IMR-90 (cell line): ENCODE results near the gene CLIC5. TPM values are rescaled to one million over a fixed set of nuclear protein-coding genes. Genes with fewer than 3 reads are reported as not detected.

Source experiments
- ATAC-seq: fragments of 200-7000 bp; cut with Tn5 transposase; 2 replicates; pipeline ENCODE4 v1.9.1; 2020; ENCODE audit warnings: low read depth, mild to moderate bottlenecking, moderate library complexity
- BruUV-seq: library from RNA; stranded (reverse); fragments of 400-500 nt; replicated peaks from 2 replicates; lab custom pipeline; 2021; lab: Mats Ljungman, UMichigan
- CTCF ChIA-PET: fragments of 300-600 bp; formaldehyde crosslinking; extraction: SDS; loops from one replicate; lab custom pipeline; 2021; ENCODE audit warnings: antibody characterized with exemption; lab: Yijun Ruan, JAX
- POLR2A ChIA-PET: fragments of 300-600 bp; sonication (Branson Sonifier 250); formaldehyde crosslinking; loops from one replicate; lab custom pipeline; 2022; ENCODE audit warnings: antibody characterized with exemption; ENCODE audit not compliant: unreplicated experiment; lab: Charles Lee
- DNase-seq: peaks from one replicate; pipeline ENCODE4 v3.0.0; 2013
- H2AFZ ChIP-seq: replicated peaks from 2 replicates; pipeline ENCODE3; 2013; ENCODE audit warnings: low read length, mild to moderate bottlenecking; ENCODE audit not compliant: poor library complexity
- H2AK5ac ChIP-seq: 2 replicates; pipeline ENCODE4 v1.6.1; 2013; ENCODE audit warnings: low read depth, low read length, inconsistent platforms
- H2AK9ac ChIP-seq: replicated peaks from 2 replicates; pipeline ENCODE3; 2013; ENCODE audit warnings: mild to moderate bottlenecking, low read depth, low read length, moderate library complexity; ENCODE audit not compliant: poor library complexity
- H2BK120ac ChIP-seq: 2 replicates; pipeline ENCODE4 v1.6.1; 2013; ENCODE audit warnings: low read depth, low read length, inconsistent platforms
- H2BK15ac ChIP-seq: 3 replicates; pipeline ENCODE4 v1.6.1; 2013; ENCODE audit warnings: low read depth, low read length, inconsistent platforms
- H2BK20ac ChIP-seq: 2 replicates; pipeline ENCODE4 v1.6.1; 2013; ENCODE audit warnings: low read depth, mild to moderate bottlenecking, inconsistent platforms, low read length, moderate library complexity
- H2BK5ac ChIP-seq: 2 replicates; pipeline ENCODE4 v1.6.1; 2013; ENCODE audit warnings: mild to moderate bottlenecking, low read depth, low read length, inconsistent platforms; ENCODE audit not compliant: poor library complexity, severe bottlenecking
- H3K14ac ChIP-seq: replicated peaks from 2 replicates; pipeline ENCODE4 v1.6.1; 2013; ENCODE audit warnings: low read depth, low read length, inconsistent platforms
- H3K18ac ChIP-seq: 2 replicates; pipeline ENCODE4 v1.6.1; 2013; ENCODE audit warnings: low read depth, low read length, control low read depth
- H3K23ac ChIP-seq: 2 replicates; pipeline ENCODE4 v1.6.1; 2013; ENCODE audit warnings: low read depth, low read length, inconsistent platforms
- H3K27ac ChIP-seq: 2 replicates; pipeline ENCODE4 v1.5.1; 2013; ENCODE audit warnings: mild to moderate bottlenecking, control low read depth, low read length; ENCODE audit not compliant: insufficient read depth
- H3K27me3 ChIP-seq: 2 replicates; pipeline ENCODE4 v1.6.1; 2013; ENCODE audit warnings: low read length; ENCODE audit not compliant: control insufficient read depth, insufficient read depth
- H3K36me3 ChIP-seq: 2 replicates; pipeline ENCODE4 v1.6.1; 2013; ENCODE audit warnings: low read length, mixed read lengths; ENCODE audit not compliant: control insufficient read depth, insufficient read depth
- H3K4ac ChIP-seq: 2 replicates; pipeline ENCODE4 v1.6.1; 2013; ENCODE audit warnings: low read depth, low read length, inconsistent platforms
- H3K4me1 ChIP-seq: 2 replicates; pipeline ENCODE4 v1.6.1; 2013; ENCODE audit warnings: low read length, mixed read lengths; ENCODE audit not compliant: control insufficient read depth, insufficient read depth
- H3K4me2 ChIP-seq: 2 replicates; pipeline ENCODE4 v1.6.1; 2013; ENCODE audit warnings: low read depth, mild to moderate bottlenecking, control low read depth, low read length, moderate library complexity
- H3K4me3 ChIP-seq: 2 replicates; pipeline ENCODE4 v1.5.1; 2013; ENCODE audit warnings: low read depth, mild to moderate bottlenecking, control low read depth, low read length, moderate library complexity; ENCODE audit not compliant: insufficient read depth
- H3K56ac ChIP-seq: 2 replicates; pipeline ENCODE4 v1.6.1; 2013; ENCODE audit warnings: low read length, inconsistent platforms; ENCODE audit not compliant: insufficient read depth; ENCODE audit errors: extremely low read depth
- H3K79me1 ChIP-seq, 2 experiments: 2 replicates each; pipeline ENCODE4 v1.6.1; 2013; ENCODE audit warnings: low read length in 2 of 2, inconsistent platforms in 1 of 2, low read depth in 1 of 2
- H3K9ac ChIP-seq: 2 replicates; pipeline ENCODE4 v1.6.1; 2013; ENCODE audit warnings: low read depth, low read length, control low read depth
- H3K9me1 ChIP-seq: 2 replicates; pipeline ENCODE4 v1.6.1; 2013; ENCODE audit warnings: low read length, inconsistent platforms; ENCODE audit not compliant: insufficient read depth
- H3K9me3 ChIP-seq: 2 replicates; pipeline ENCODE4 v1.6.1; 2013; ENCODE audit warnings: low read length; ENCODE audit not compliant: control insufficient read depth, insufficient read depth
- H4K20me1 ChIP-seq: 2 replicates; pipeline ENCODE4 v1.6.1; 2013; ENCODE audit warnings: low read length, inconsistent platforms; ENCODE audit not compliant: insufficient read depth
- H4K5ac ChIP-seq: 2 replicates; pipeline ENCODE4 v1.6.1; 2013; ENCODE audit warnings: mild to moderate bottlenecking, low read depth, low read length, control low read depth
- H4K8ac ChIP-seq, 2 experiments: 2 replicates each; pipeline ENCODE4 v1.6.1; 2013; ENCODE audit warnings: low read depth in 2 of 2, low read length in 2 of 2, control low read depth in 1 of 2, inconsistent platforms in 1 of 2
- H4K91ac ChIP-seq: 2 replicates; pipeline ENCODE4 v1.6.1; 2013; ENCODE audit warnings: low read depth, low read length, inconsistent platforms; ENCODE audit not compliant: insufficient read depth
- BHLHE40 ChIP-seq: fragments of 150-350 bp; IDR thresholded peaks from 2 replicates; pipeline ENCODE4 v1.6.1; 2016; ENCODE audit warnings: mild to moderate bottlenecking, low read depth, low read length
- WGBS, 2 experiments: methylation state at CpG; one replicate each; pipeline versions ENCODE4 v1.1.5 to v1.1.7; 2013; ENCODE audit warnings: missing lambda C conversion rate in 2 of 2; ENCODE audit not compliant: insufficient read length in 1 of 2; ENCODE audit errors: extremely low coverage in 2 of 2; 5-methylcytosine and 5-hydroxymethylcytosine counted together
- dilution Hi-C: fragments of 300-500 bp; cut with HindIII; formaldehyde crosslinking; loops from one replicate; pipeline ENCODE4 v1.14.3; 2018; ENCODE audit warnings: low sequenced_read_pairs; ENCODE audit not compliant: unreplicated experiment
- in situ Hi-C: fragments of 300-500 bp; cut with MboI; formaldehyde crosslinking; loops from 3 replicates; pipeline ENCODE4 v1.14.3; 2019; ENCODE audit warnings: low sequenced_read_pairs, inconsistent platforms, mixed read lengths
- intact Hi-C: fragments of 100-400 bp; cut with micrococcal nuclease; formaldehyde crosslinking; loops from 2 replicates; pipeline ENCODE4 v1.10.0; 2022
- polyA plus RNA-seq, 3 experiments: library from polyadenylated mRNA; depleted of rRNA; stranded (reverse); fragments of >200 nt; gene quantifications; 2 replicates each; pipeline ENCODE4 v1.2.3, GENCODE V29; 2012; ENCODE audit warnings: low replicate concordance in 1 of 3
- total RNA-seq: library from RNA; depleted of rRNA; stranded (reverse); fragments of >200 nt; gene quantifications from 2 replicates; pipeline ENCODE4 v1.2.3, GENCODE V29; 2012

The CLIC5 gene
- total and polyA plus RNA-seq, 2 of the 4 experiments (the other 2 are of a cell fraction): not detected

GRCh38 chr6:45864651-45865050 lies 151.0 kb downstream of the CLIC5 start:
- Histone ChIP-seq H4K20me1 (no peaks in the 10 kb centered on the region), H4K91ac (no peak overlapping the region), H2BK120ac (no peak overlapping the region), H3K56ac (no peak overlapping the region), H2BK20ac (no peak overlapping the region), H3K18ac (no peak overlapping the region), H3K4me1 (no peaks in the 10 kb centered on the region), H2BK5ac (no peak overlapping the region), H3K36me3 (no peaks in the 10 kb centered on the region), H2AFZ (no peak overlapping the region), H4K8ac (no peak overlapping the region), H3K27me3 (peaks cover 18% of the 10 kb centered on the region), H3K23ac (no peak overlapping the region), H4K5ac (no peak overlapping the region), H3K27ac (no peak overlapping the region), H3K4me3 (no peak overlapping the region), H3K9me3 (no peaks in the 10 kb centered on the region), H3K79me1 (no peaks in the 10 kb centered on the region), H3K9me1 (no peaks in the 10 kb centered on the region), H3K4ac (no peak overlapping the region), H3K14ac (no peak overlapping the region), H2AK9ac (no peak overlapping the region), H2BK15ac (no peak overlapping the region), H3K9ac (no peak overlapping the region), H3K4me2 (no peak overlapping the region), H2AK5ac (no peak overlapping the region)
- intact Hi-C loops: no loop called here
- dilution Hi-C loops: no loop called here
- POLR2A ChIA-PET: no interaction called here
- CTCF ChIA-PET: interaction anchor here (0.7 to 1.2 kb wide), 2 partner anchors 57 to 73 kb away, joined by 3 to 4 read pairs; no protein-coding TSS in a partner anchor
- no TSS peak for BruUV-seq
- in situ Hi-C loops: no loop called here
- DNase-seq: no peak
- ATAC-seq: no peak
- TF ChIP-seq BHLHE40: no peak
- no CpG with 5 or more reads among the region's 2 CpGs for WGBS, 2 experiments
